RWPE1 (cell line): ENCODE results near the gene SMIM33.
A peak's percentile ranks its signal among the peaks of the same experiment; 100 is the strongest.
"Not testable (repeated sequence)": the region's sequence is repeated elsewhere in the genome, so short reads cannot be mapped to it uniquely, and the experiment has no call there.

ENCODE experiments used
- CTCF ChIA-PET: fragments of 350-600 bp; sonication (Branson Sonifier 250); formaldehyde crosslinking; extraction: SDS; loops from one replicate; lab custom pipeline; 2021; lab: Yijun Ruan, JAX
- POLR2A ChIA-PET: fragments of 400-600 bp; formaldehyde crosslinking; extraction: SDS; loops from one replicate; lab custom pipeline; 2020; ENCODE audit warnings: antibody characterized with exemption; ENCODE audit not compliant: low non-redundant PET; lab: Yijun Ruan, JAX
- DNase-seq: peaks from one replicate; pipeline ENCODE4 v3.0.0; 2012; ENCODE audit warnings: low spot score
- H3K27ac ChIP-seq: fragments of 450-650 bp; 2 replicates; pipeline ENCODE4 v1.5.1; 2017
- CTCF ChIP-seq: fragments of 450-650 bp; conservative IDR thresholded peaks from 2 replicates; pipeline ENCODE4 v1.5.1; 2017; ENCODE audit warnings: low read depth, mild to moderate bottlenecking

Gene SMIM33

GRCh38 chr5:139494256-139494655 lies 23.5 kb downstream of the SMIM33 start:
- no peak for TF ChIP-seq CTCF
- no peak for DNase-seq
- CTCF ChIA-PET = interaction anchor here (1.0 to 1.3 kb wide), 3 partner anchors 12 to 71 kb away, joined by 3 to 6 read pairs (median 4); no protein-coding TSS in a partner anchor
- H3K27ac ChIP-seq = no peak overlapping the region
- POLR2A ChIA-PET = no interaction called here

GRCh38 chr5:139494832-139495231 lies 24.0 kb downstream of the SMIM33 start:
- ChIA-PET CTCF (interaction anchor here (1.0 to 1.3 kb wide), 3 partner anchors 13 to 72 kb away, joined by 3 to 6 read pairs (median 4); no protein-coding TSS in a partner anchor), POLR2A (no interaction called here)
- no peak for DNase-seq
- H3K27ac ChIP-seq = no peak overlapping the region
- no peak for TF ChIP-seq CTCF

GRCh38 chr5:139495638-139496435 lies 25.0 kb downstream of the SMIM33 start:
- ChIA-PET POLR2A (interaction anchor here (0.9 kb wide), 1 partner anchor 14 kb away, joined by 4 read pairs; no protein-coding TSS in a partner anchor), CTCF (interaction anchor here (0.8 to 1.1 kb wide), 2 partner anchors 14 to 18 kb away, joined by 3 read pairs; no protein-coding TSS in a partner anchor)
- TF ChIP-seq CTCF = no peak
- peak; percentile 61 for DNase-seq
- H3K27ac ChIP-seq = no peak overlapping the region

- DNase-seq = no peak
- TF ChIP-seq CTCF = no peak
- POLR2A ChIA-PET = no interaction called here
- CTCF ChIA-PET = interaction anchor here (1.0 to 1.7 kb wide), 2 partner anchors 16 to 79 kb away, joined by 7 read pairs; no protein-coding TSS in a partner anchor
- no peak overlapping the region for H3K27ac ChIP-seq
Measured at GRCh38 chr5:139501381-139501780, 30.6 kb downstream of the SMIM33 start.

- H3K27ac ChIP-seq, DNase-seq: not testable (repeated sequence)
- ChIA-PET POLR2A (interaction anchor here (0.6 kb wide), 1 partner anchor 16 kb away, joined by 3 read pairs; no protein-coding TSS in a partner anchor), CTCF (interaction anchor here (0.7 to 1.7 kb wide), 3 partner anchors 9 to 81 kb away, joined by 3 to 7 read pairs (median 3); no protein-coding TSS in a partner anchor)
Measured at GRCh38 chr5:139503036-139503817, 32.4 kb downstream of the SMIM33 start.

GRCh38 chr5:139503879-139504278 lies 33.1 kb downstream of the SMIM33 start:
- not testable (repeated sequence) for H3K27ac ChIP-seq, DNase-seq
- POLR2A ChIA-PET = interaction anchor here (0.6 kb wide), 1 partner anchor 15 kb away, joined by 3 read pairs; no protein-coding TSS in a partner anchor
- CTCF ChIA-PET = interaction anchor here (0.7 kb wide), 1 partner anchor 8 kb away, joined by 3 read pairs; no protein-coding TSS in a partner anchor

- not testable (repeated sequence) for DNase-seq, H3K27ac ChIP-seq
Measured at GRCh38 chr5:139504722-139505121, 33.9 kb downstream of the SMIM33 start.

More at GRCh38 chr5:139504722-139505121, 33.9 kb downstream of the SMIM33 start:
- POLR2A ChIA-PET, CTCF ChIA-PET: not testable (repeated sequence)
